GM12872 (cell line): Measurements from ENCODE around the gene NCAM1.

Experiments used
- CTCF ChIP-seq: IDR thresholded peaks from 3 replicates; pipeline ENCODE4 v1.5.1; 2011; ENCODE audit warnings: low read depth, mild to moderate bottlenecking, low read length, moderate library complexity; ENCODE audit not compliant: insufficient read depth

NCAM1 gene

GRCh38 chr11:113023228-113023627 is 62.0 kb downstream of the NCAM1 start:
- no peak for TF ChIP-seq CTCF

DNA sequence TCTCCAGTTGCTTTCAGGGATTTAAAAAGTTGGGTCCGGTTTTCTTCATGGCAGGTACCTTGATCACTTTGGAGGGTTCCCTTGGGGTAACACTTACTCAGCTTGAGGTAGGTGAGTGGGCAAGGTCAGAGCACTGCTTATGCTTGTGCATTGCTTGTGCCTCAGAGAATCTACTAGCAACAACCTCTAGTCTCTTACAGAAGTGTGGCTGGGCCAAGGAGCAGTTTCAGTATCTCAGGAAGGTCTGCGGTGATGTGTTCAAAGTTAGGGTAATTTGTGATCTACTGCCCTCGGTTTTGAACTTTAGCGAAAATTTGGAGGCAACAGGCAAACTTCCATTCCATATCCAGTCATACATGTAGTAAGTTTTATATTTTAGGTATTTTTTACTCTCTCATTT is 62.8 kb downstream of the NCAM1 start:
- TF ChIP-seq CTCF = no peak

- no peak for TF ChIP-seq CTCF
These were observed 65.6 kb downstream of the NCAM1 start for GRCh38 chr11:113026778-113027177.

- TF ChIP-seq CTCF = no peak
These were observed 73.4 kb downstream of the NCAM1 start for GRCh38 chr11:113034576-113034975.

DNA sequence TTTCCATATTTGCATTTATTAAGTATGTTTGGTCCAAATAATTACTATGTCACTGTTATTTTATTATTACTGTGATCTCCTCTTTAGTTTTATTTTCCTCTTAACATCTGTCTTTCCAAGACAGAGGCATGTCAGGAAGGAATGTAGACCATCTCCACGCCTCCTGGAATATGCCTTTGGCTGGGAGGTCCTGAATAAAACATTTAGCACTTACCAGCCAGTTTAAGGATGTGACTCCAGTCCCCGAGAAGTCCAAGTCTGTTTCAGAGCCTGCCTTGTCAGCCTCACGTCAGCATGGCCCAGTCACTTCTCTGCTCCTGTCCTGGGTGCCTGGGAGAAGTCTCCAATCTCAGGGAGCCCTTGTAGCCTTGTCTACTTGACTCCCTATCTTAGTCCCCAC is 74.5 kb downstream of the NCAM1 start:
- TF ChIP-seq CTCF = no peak

- no peak for TF ChIP-seq CTCF
These were observed 82.5 kb downstream of the NCAM1 start for GRCh38 chr11:113043698-113044097.

DNA sequence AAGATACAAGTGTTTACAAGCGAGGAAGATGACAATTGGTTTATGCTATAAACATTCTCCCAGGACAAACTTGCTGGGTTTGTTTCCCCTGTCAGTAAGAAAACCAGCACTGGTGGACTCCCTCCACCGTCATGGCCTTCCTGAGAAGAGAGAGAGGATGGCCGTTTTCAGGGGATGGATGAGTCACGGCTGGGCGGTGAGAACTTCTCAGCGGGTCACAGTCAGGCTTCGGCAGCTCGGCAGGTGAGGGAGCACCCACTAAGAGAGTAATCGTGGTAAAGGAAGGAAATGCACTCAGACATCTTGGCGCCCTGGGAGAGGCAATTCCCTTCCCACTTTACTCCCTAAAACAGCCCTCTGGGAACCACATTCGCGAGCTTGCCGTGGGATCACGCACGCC is 83.9 kb downstream of the NCAM1 start:
- no peak for TF ChIP-seq CTCF

DNA sequence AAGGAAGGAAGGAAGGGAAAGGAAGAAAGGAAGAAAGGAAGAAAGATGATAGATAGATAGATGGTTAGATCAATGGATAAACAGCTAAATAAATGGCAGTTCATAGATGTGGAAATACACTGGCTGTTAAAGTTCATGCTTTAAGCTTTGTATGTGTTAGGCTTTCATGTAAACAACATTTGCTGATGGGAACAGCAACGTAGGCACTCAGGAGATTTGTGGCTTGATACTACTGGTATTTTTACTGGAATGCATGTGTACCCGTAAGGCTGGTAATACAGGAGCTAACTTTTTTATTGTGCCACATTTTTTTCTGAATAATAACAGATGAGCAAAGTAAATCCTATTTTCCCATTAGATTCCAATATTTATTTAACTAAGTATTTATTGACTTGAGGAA is 85.6 kb downstream of the NCAM1 start:
- no peak for TF ChIP-seq CTCF
